Chondrocyte (in vitro differentiated cells): ENCODE data around the gene TBC1D9B. TPM values are rescaled to one million over a fixed set of nuclear protein-coding genes. Genes with fewer than 3 reads are reported as not detected.

ENCODE experiments used
- DNase-seq: peaks from one replicate; pipeline ENCODE4 v3.0.0; 2021; ENCODE audit warnings: mixed read lengths, low spot score
- H3K27ac Mint-ChIP-seq: one replicate; pipeline ENCODE4 v1.8.0; 2021; ENCODE audit warnings: mild to moderate bottlenecking, moderate library complexity, mixed read lengths; ENCODE audit not compliant: unreplicated experiment
- H3K27me3 Mint-ChIP-seq: 2 replicates; pipeline ENCODE4 v1.8.0; 2021; ENCODE audit warnings: low read depth, mixed read lengths
- H3K36me3 Mint-ChIP-seq: 2 replicates; pipeline ENCODE4 v1.8.0; 2021; ENCODE audit warnings: low read depth, mixed read lengths
- H3K4me1 Mint-ChIP-seq: 2 replicates; pipeline ENCODE4 v1.8.0; 2021; ENCODE audit warnings: low read depth, mild to moderate bottlenecking, mixed read lengths
- H3K4me3 Mint-ChIP-seq: one replicate; pipeline ENCODE4 v1.8.0; 2021; ENCODE audit warnings: mild to moderate bottlenecking, moderate library complexity, mixed read lengths; ENCODE audit not compliant: unreplicated experiment
- H3K9me3 Mint-ChIP-seq: 2 replicates; pipeline ENCODE4 v1.8.0; 2021; ENCODE audit warnings: low read depth, mixed read lengths
- CTCF ChIP-seq: fragments of 200-600 bp; sonication (generic); IDR thresholded peaks from 2 replicates; pipeline ENCODE4 v1.5.0; 2021; ENCODE audit warnings: antibody characterized with exemption, mild to moderate bottlenecking, moderate library complexity
- total RNA-seq: library from RNA; stranded (reverse); gene quantifications from 3 replicates; pipeline ENCODE4 v1.2.1, GENCODE V29; 2021

TBC1D9B gene
- total RNA-seq, 1 donor from 2014 or later = 118 TPM

GRCh38 chr5:179920175-179920574 lies 12.5 kb upstream of the TBC1D9B start:
- Mint-ChIP-seq H3K27ac (no peak overlapping the region), H3K4me1 (no peaks in the 10 kb centered on the region), H3K27me3 (no peaks in the 10 kb centered on the region), H3K9me3 (no peaks in the 10 kb centered on the region), H3K36me3 (no peaks in the 10 kb centered on the region), H3K4me3 (no peak overlapping the region)
- DNase-seq = no peak
- no peak for TF ChIP-seq CTCF

GRCh38 chr5:179919487-179920060 lies 11.9 kb upstream of the TBC1D9B start:
- H3K27me3 Mint-ChIP-seq = no peaks in the 10 kb centered on the region
- no peak overlapping the region for H3K27ac Mint-ChIP-seq
- DNase-seq = peak; percentile 59
- H3K36me3 Mint-ChIP-seq = no peaks in the 10 kb centered on the region
- no peak overlapping the region for H3K4me3 Mint-ChIP-seq
- no peaks in the 10 kb centered on the region for H3K4me1 Mint-ChIP-seq
- no peaks in the 10 kb centered on the region for H3K9me3 Mint-ChIP-seq
- TF ChIP-seq CTCF = no peak

GRCh38 chr5:179918742-179919486 lies 11.2 kb upstream of the TBC1D9B start:
- no peak for TF ChIP-seq CTCF
- H3K4me3 Mint-ChIP-seq = no peak overlapping the region
- H3K9me3 Mint-ChIP-seq = no peaks in the 10 kb centered on the region
- H3K27me3 Mint-ChIP-seq = no peaks in the 10 kb centered on the region
- H3K36me3 Mint-ChIP-seq = no peaks in the 10 kb centered on the region
- DNase-seq = peak; percentile 62
- H3K27ac Mint-ChIP-seq = no peak overlapping the region
- H3K4me1 Mint-ChIP-seq = peaks cover 5% of the 10 kb centered on the region

GRCh38 chr5:179916523-179916922 lies 8.8 kb upstream of the TBC1D9B start:
- Mint-ChIP-seq H3K4me1 (peaks cover 8% of the 10 kb centered on the region), H3K36me3 (no peaks in the 10 kb centered on the region), H3K9me3 (no peaks in the 10 kb centered on the region), H3K27ac (no peak overlapping the region), H3K27me3 (no peaks in the 10 kb centered on the region), H3K4me3 (no peak overlapping the region)
- no peak for TF ChIP-seq CTCF
- DNase-seq = peak; percentile 65

GRCh38 chr5:179915406-179915935 lies 7.8 kb upstream of the TBC1D9B start:
- DNase-seq = peak; percentile 75
- H3K9me3 Mint-ChIP-seq = no peaks in the 10 kb centered on the region
- no peak overlapping the region for H3K4me3 Mint-ChIP-seq
- no peak overlapping the region for H3K27ac Mint-ChIP-seq
- H3K4me1 Mint-ChIP-seq = peaks cover 8% of the 10 kb centered on the region
- H3K27me3 Mint-ChIP-seq = no peaks in the 10 kb centered on the region
- TF ChIP-seq CTCF = no peak
- H3K36me3 Mint-ChIP-seq = no peaks in the 10 kb centered on the region
